Type B pancreatic cell (in vitro differentiated cells): Measurements from ENCODE around the gene YEATS2. TPM values are rescaled to one million over a fixed set of nuclear protein-coding genes. Genes with fewer than 3 reads are reported as not detected.

Source experiments
- DNase-seq: peaks from one replicate; pipeline ENCODE4 v3.0.0; 2021; ENCODE audit warnings: mixed read lengths; ENCODE audit not compliant: unreplicated experiment; ENCODE audit errors: extremely low spot score
- H3K27ac Mint-ChIP-seq: 2 replicates; pipeline ENCODE4 v1.8.0; 2021; ENCODE audit warnings: mild to moderate bottlenecking, mixed read lengths
- H3K27me3 Mint-ChIP-seq: 2 replicates; pipeline ENCODE4 v1.8.0; 2021; ENCODE audit warnings: mixed read lengths
- H3K36me3 Mint-ChIP-seq: 2 replicates; pipeline ENCODE4 v1.8.0; 2021; ENCODE audit warnings: mixed read lengths
- H3K4me1 Mint-ChIP-seq: one replicate; pipeline ENCODE4 v1.8.0; 2021; ENCODE audit warnings: mixed read lengths; ENCODE audit not compliant: unreplicated experiment
- H3K4me3 Mint-ChIP-seq: 2 replicates; pipeline ENCODE4 v1.8.0; 2021; ENCODE audit warnings: mild to moderate bottlenecking, mixed read lengths
- H3K9me3 Mint-ChIP-seq: 2 replicates; pipeline ENCODE4 v1.8.0; 2021; ENCODE audit warnings: mixed read lengths
- CTCF ChIP-seq: fragments of 200-600 bp; sonication (generic); conservative IDR thresholded peaks from 2 replicates; pipeline ENCODE4 v1.5.0; 2021; ENCODE audit warnings: antibody characterized with exemption, mild to moderate bottlenecking
- total RNA-seq: library from RNA; stranded (reverse); gene quantifications from 2 replicates; pipeline ENCODE4 v1.2.1, GENCODE V29; 2021; ENCODE audit warnings: low replicate concordance

The YEATS2 gene
- total RNA-seq, 1 donor from 2014 or later = 52.5 TPM

GRCh38 chr3:183818041-183818620 is 120.5 kb downstream of the YEATS2 start:
- Mint-ChIP-seq H3K4me1 (peaks cover 2% of the 10 kb centered on the region), H3K27me3 (peaks cover 3% of the 10 kb centered on the region), H3K36me3 (peaks cover 8% of the 10 kb centered on the region), H3K27ac (no peak overlapping the region), H3K9me3 (no peaks in the 10 kb centered on the region), H3K4me3 (no peak overlapping the region)
- no peak for DNase-seq
- no peak for TF ChIP-seq CTCF

GRCh38 chr3:183818706-183819624 is 121.4 kb downstream of the YEATS2 start:
- no peak overlapping the region for H3K4me3 Mint-ChIP-seq
- no peaks in the 10 kb centered on the region for H3K9me3 Mint-ChIP-seq
- no peak for DNase-seq
- H3K36me3 Mint-ChIP-seq = peaks cover 6% of the 10 kb centered on the region
- no peak for TF ChIP-seq CTCF
- peaks cover 3% of the 10 kb centered on the region for H3K4me1 Mint-ChIP-seq
- no peak overlapping the region for H3K27ac Mint-ChIP-seq
- peaks cover 7% of the 10 kb centered on the region for H3K27me3 Mint-ChIP-seq

GRCh38 chr3:183819831-183820230 is 122.2 kb downstream of the YEATS2 start:
- no peak overlapping the region for H3K4me3 Mint-ChIP-seq
- no peak overlapping the region for H3K27ac Mint-ChIP-seq
- no peak for TF ChIP-seq CTCF
- no peak for DNase-seq
- peaks cover 12% of the 10 kb centered on the region for H3K27me3 Mint-ChIP-seq
- H3K9me3 Mint-ChIP-seq = no peaks in the 10 kb centered on the region
- peaks cover 6% of the 10 kb centered on the region for H3K36me3 Mint-ChIP-seq
- peaks cover 9% of the 10 kb centered on the region for H3K4me1 Mint-ChIP-seq

- peaks cover 19% of the 10 kb centered on the region for H3K4me1 Mint-ChIP-seq
- no peaks in the 10 kb centered on the region for H3K9me3 Mint-ChIP-seq
- H3K36me3 Mint-ChIP-seq = no peaks in the 10 kb centered on the region
- TF ChIP-seq CTCF = no peak
- peaks cover 12% of the 10 kb centered on the region for H3K27me3 Mint-ChIP-seq
- DNase-seq = no peak
- H3K27ac Mint-ChIP-seq = no peak overlapping the region
- peak overlapping the region; percentile 73 for H3K4me3 Mint-ChIP-seq
Observed at GRCh38 chr3:183822631-183823030, 125.0 kb downstream of the YEATS2 start.

- DNase-seq = no peak
- Mint-ChIP-seq H3K4me3 (peak overlapping the region; percentile 80), H3K4me1 (peaks cover 19% of the 10 kb centered on the region), H3K9me3 (no peaks in the 10 kb centered on the region), H3K36me3 (no peaks in the 10 kb centered on the region), H3K27ac (peak overlapping the region; percentile 29), H3K27me3 (peaks cover 12% of the 10 kb centered on the region)
- no peak for TF ChIP-seq CTCF
Observed at GRCh38 chr3:183823963-183824362, 126.4 kb downstream of the YEATS2 start.
